A549 treated with AZD9567 at 1 μM for 4 hours (cell line): ENCODE measurements around the gene FDPS. TPM values are rescaled to one million over a fixed set of nuclear protein-coding genes. Genes with fewer than 3 reads are reported as not detected.

Experiments
- total RNA-seq: library from RNA; stranded (reverse); fragments of 200-300 nt; extraction: Qiagen RNA extraction; gene quantifications from 5 replicates; pipeline ENCODE4 v1.2.3, GENCODE V29; 2022; ENCODE audit not compliant: insufficient read depth

The FDPS gene
- 158 to 170 TPM (median 163 TPM) in 5 replicates for total RNA-seq

DNA sequence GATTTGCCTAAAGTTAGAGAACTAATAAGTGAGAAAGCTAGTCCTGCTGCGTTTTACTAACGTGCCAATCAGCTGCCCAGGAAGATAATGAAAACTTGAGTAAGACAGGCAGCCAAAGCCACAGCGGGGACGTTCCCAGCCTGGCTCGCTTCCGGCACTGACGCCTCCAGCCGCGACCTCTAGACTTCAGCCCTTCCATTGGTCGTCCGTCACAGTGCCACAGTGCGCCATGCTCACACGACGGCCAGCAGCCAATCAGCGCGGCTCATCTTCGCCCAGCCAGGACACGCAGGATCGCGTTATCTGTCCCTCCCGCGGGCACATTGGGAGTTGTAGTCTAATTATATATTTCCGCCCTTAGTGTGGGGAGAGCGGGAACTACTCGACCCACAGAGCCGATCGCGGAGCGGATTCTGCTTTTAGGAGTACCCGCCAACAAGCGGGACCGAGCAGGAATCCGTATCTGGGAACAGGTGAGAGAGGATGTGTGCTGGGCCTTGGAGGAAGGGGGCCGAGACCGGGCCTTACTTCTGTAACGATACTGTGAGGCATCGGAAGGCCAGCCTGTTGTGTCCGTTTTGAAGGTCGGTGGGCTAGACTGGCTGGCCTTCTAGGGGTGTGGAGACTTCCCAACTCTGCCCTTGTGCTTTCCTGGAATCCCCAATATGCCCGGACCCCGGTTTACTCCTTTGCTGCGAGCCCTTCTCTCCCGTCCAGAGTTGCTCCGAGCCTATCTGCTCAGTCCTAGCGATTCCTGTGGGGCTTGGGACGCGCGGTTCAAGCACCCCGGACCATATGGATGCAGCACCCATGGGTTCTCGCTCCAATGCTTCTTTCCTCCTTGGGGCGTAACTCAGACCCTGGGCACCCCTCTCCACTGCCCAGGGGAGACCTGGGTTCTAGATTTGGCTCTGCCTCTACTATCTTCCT lies at the start of gene FDPS:
Gene FDPS (plus strand): TSS at position 374 of the 930 bp plus-strand sequence. CDS start 924 bp downstream, outside the sequence.

DNA sequence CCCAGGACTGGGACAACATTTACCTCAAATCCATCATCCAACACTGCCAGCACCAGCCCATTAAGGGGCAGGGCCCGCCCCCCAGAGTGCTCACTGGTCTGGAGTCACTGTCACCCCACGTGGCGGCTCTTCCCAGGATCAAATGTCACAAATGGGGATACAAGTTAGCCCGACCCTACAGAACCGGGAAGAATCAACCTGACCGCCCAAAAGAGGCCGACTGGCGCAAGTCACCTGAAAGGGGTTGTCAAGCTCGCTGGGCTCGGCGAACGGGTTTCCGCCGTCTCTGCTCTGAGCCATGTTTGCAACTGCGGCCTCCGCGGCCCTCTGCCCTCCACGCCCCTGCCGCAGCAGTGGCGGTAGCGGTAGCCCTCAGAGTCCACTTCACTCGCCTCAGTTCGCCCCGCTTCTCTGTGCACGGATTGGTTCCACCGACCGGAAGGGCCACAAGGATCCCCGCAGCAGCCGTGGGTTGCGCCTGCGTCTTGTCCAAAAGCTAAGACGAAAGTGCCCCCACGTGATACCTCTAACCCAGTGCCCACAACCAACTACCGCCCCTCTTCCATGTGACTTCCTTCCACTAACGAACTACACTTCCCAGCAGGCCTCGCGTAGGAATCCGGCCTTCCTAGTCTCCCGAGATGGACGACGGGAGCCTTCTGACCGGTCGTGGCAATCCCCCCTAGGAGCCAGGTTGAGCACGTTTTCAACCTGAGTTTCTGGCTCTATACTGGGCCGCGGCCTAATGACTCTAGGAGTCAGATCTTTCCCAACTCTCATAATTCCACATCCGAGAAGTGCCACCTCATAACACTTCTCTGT lies 46.6 kb upstream of the FDPS start, which contains the start of gene SCAMP3:
Gene SCAMP3 (minus strand): TSS at position 509 of the 822 bp plus-strand sequence. CDS start 209 bp downstream, at position 300.

DNA sequence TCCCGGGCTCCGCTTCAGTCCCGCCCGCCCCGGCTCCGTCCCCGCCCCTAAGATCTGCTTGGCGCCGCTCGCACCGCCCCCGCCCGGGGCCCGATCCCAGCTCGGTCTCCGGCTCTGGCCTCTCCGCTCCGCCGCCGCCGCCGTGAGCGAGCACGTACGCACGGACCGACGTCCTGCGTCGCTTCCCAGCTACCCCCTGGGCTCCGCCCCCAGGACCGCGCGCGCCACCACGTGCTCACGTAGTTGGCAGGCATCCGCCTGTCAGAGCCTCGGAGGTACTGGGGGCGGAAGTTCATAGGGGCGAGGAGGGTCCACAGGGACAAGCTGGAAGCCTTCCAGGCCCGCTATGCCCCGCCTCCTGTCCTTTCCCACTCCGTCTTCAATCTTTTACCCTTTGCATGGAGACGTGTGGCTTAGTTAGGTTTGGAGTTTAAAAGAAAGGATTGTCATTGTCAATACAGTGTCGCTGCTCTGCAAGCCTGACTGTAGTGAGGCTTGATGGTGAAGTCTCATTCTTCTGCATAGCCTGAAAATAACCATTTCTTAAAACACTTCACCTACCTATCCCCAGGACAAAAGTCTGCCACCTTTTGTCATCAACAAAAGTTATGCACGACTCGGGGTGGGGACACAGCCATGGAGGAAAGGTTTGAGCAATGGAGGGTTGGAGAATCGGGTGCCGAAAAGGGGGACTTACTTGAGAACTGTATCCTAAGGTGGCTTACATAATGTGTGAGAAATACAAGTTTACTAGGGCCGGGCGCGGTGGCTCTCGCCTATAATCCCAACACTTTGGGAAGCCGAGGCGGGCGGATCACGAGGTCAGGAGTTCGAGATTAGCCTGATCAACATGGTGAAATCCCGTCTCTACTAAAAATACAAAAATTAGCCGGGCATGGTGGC lies 35.1 kb upstream of the FDPS start, which contains the start of gene CLK2:
Gene CLK2 (minus strand): TSS at position 162 of the 903 bp plus-strand sequence. CDS start 2,527 bp downstream, outside the sequence.

GRCh38 chr1:155277070-155277901 lies 31.4 kb upstream of the FDPS start, which contains the start of gene HCN3:
TSS of gene HCN3 (plus strand) at chr1:155277463. CDS start at chr1:155277591, 128 bp downstream.

GRCh38 chr1:155301342-155301841 lies 7.3 kb upstream of the FDPS start, which contains the start of gene PKLR:
TSS of gene PKLR (minus strand) at chr1:155301438. CDS start at chr1:155301395, 43 bp downstream.

DNA sequence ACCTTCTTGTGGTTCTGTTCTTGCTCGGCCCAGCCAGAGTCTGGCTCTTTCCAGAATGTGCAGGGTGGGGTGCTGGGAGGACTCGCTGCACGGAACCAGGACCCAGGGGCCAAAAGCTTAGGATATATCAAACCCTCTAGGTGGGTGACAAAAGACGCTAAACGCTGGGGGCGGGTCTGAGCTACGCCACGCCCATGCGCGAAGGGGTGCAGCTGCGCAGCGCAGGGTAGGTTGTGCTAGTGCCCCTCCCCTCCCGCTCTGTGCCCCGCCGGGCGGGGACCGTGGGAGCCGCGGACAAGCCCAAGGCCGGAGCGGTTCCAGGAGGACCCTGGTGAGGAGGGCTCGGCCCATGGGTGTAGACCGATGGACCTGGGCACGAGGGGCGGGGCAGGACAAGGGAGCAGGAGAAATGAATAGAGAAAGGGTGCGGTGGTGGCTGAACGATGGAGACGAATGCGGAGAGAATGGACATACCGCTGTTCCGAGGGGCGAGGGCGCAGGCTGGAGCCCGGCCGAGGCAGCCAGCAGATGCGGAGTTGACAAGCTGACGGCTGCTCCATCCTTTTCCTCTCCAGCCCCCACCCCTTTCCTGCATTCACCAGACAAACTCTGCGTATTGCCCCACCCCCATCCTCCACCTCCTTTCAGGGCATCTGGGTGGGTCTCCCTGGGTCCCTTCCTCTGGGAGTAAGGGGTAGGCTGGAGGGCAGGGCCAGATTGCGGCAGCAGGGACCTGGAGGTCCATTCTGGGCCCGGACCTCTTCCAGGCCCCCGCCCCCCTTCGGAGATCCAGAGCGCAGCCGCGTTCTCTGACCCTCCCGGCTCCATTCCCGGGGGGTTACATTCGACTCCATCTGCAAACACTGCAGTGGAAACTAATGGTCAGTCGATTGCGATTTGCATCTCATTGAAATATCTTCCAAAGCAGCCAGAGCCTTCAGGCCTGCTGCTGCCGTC lies 12.3 kb downstream of the FDPS start, which contains the start of gene RUSC1:
Gene RUSC1 (plus strand): TSS at position 234 of the 957 bp plus-strand sequence. CDS start 880 bp downstream, outside the sequence.

Other genes starting within 250 kb of the FDPS start
- gene EFNA4, start 245.1 kb upstream of the FDPS start, total RNA-seq: 11.3 to 14.4 TPM (median 13.2 TPM) in 5 replicates
- gene EFNA3, start 230.0 kb upstream of the FDPS start, total RNA-seq: 7.0 to 11.0 TPM (median 7.7 TPM) in 5 replicates
- 23.7 to 35.1 TPM (median 30.9 TPM) in 5 replicates for gene EFNA1, start 181.0 kb upstream of the FDPS start, total RNA-seq
- gene SLC50A1, start 173.0 kb upstream of the FDPS start, total RNA-seq: 32.9 to 44.7 TPM (median 35.7 TPM) in 5 replicates
- 71.3 to 102 TPM (median 100 TPM) in 5 replicates for gene DPM3, start 168.3 kb upstream of the FDPS start, total RNA-seq
- gene KRTCAP2, start 135.6 kb upstream of the FDPS start, total RNA-seq: 226 to 261 TPM (median 239 TPM) in 5 replicates
- 1.6 to 2.4 TPM (median 2.0 TPM) in 4 of 5 replicates, not detected in the other for gene TRIM46, start 135.0 kb upstream of the FDPS start, total RNA-seq
- gene THBS3, start 101.0 kb upstream of the FDPS start, total RNA-seq: 3.3 to 11.6 TPM (median 9.6 TPM) in 5 replicates
- 71.0 to 72.9 TPM (median 72.6 TPM) in 5 replicates for gene MTX1, start 100.2 kb upstream of the FDPS start, total RNA-seq
- gene ENTREP3, start 53.4 kb upstream of the FDPS start, total RNA-seq: 28.4 to 32.9 TPM (median 29.7 TPM) in 5 replicates
- 106 to 136 TPM (median 123 TPM) in 5 replicates for gene SCAMP3, start 46.5 kb upstream of the FDPS start, total RNA-seq
- gene CLK2, start 35.4 kb upstream of the FDPS start, total RNA-seq: 18.9 to 35.2 TPM (median 31.1 TPM) in 5 replicates
- 1.6 to 6.1 TPM (median 5.0 TPM) in 5 replicates for gene HCN3, start 31.4 kb upstream of the FDPS start, total RNA-seq
- 0.02 to 0.03 TPM in 2 of 5 replicates, not detected in the others for gene PKLR, start 7.4 kb upstream of the FDPS start, total RNA-seq
- gene RUSC1, start 12.0 kb downstream of the FDPS start, total RNA-seq: 40.7 to 56.9 TPM (median 56.2 TPM) in 5 replicates